GM12865 (cell line): ENCODE results near the gene TBL1X.

Source experiments
- DNase-seq: peaks from one replicate; pipeline ENCODE4 v3.0.0; 2010; ENCODE audit warnings: low read depth
- H3K4me3 ChIP-seq: 2 replicates; pipeline ENCODE4 v1.5.1; 2011; ENCODE audit warnings: mild to moderate bottlenecking, low read depth, low read length, control low read depth
- CTCF ChIP-seq: IDR thresholded peaks from 2 replicates; pipeline ENCODE4 v1.5.1; 2011; ENCODE audit warnings: low read length, control low read depth, low read depth, inconsistent platforms; ENCODE audit not compliant: insufficient read depth; ENCODE audit errors: missing control alignments

The TBL1X gene

GRCh38 chrX:9775930-9776329 lies 311.1 kb downstream of the TBL1X start:
- peak; percentile 20 for DNase-seq
- no peak for TF ChIP-seq CTCF
- no peak overlapping the region for H3K4me3 ChIP-seq

GRCh38 chrX:9781941-9782340 lies 317.1 kb downstream of the TBL1X start:
- H3K4me3 ChIP-seq = no peak overlapping the region
- DNase-seq = no peak
- no peak for TF ChIP-seq CTCF

GRCh38 chrX:9784332-9784731 lies 319.5 kb downstream of the TBL1X start:
- no peak for DNase-seq
- no peak for TF ChIP-seq CTCF
- no peak overlapping the region for H3K4me3 ChIP-seq

- DNase-seq = no peak
- no peak overlapping the region for H3K4me3 ChIP-seq
- no peak for TF ChIP-seq CTCF
Measured at GRCh38 chrX:9785254-9785943, 320.5 kb downstream of the TBL1X start.

GRCh38 chrX:9785944-9786797 lies 321.3 kb downstream of the TBL1X start, which contains the start of gene SHROOM2:
TSS of gene SHROOM2 (plus strand) at chrX:9786429. CDS start at chrX:9786546, 117 bp downstream.
- no peak for TF ChIP-seq CTCF
- DNase-seq = no peak
- no peak within 1 kb of the TSS for H3K4me3 ChIP-seq

- no peak for DNase-seq
- no peak overlapping the region for H3K4me3 ChIP-seq
- TF ChIP-seq CTCF = no peak
Measured at GRCh38 chrX:9786798-9787635, 322.2 kb downstream of the TBL1X start.
